Activated naive CD8-positive, alpha-beta T cell treated with anti-CD3 and anti-CD28 coated beads for 36 hours (primary cell): ENCODE measurements around the gene LDAH. TPM values are rescaled to one million over a fixed set of nuclear protein-coding genes. Genes with fewer than 3 reads are reported as not detected.

Experiments used
- DNase-seq: peaks from one replicate; pipeline ENCODE4 v3.0.0; 2021
- H3K27ac Mint-ChIP-seq: one replicate; pipeline ENCODE4 v1.8.0; 2022; ENCODE audit warnings: mild to moderate bottlenecking, moderate library complexity, mixed read lengths
- H3K27me3 Mint-ChIP-seq: one replicate; pipeline ENCODE4 v1.8.0; 2022; ENCODE audit warnings: mild to moderate bottlenecking, mixed read lengths
- H3K36me3 Mint-ChIP-seq: one replicate; pipeline ENCODE4 v1.8.0; 2021; ENCODE audit warnings: mild to moderate bottlenecking, mixed read lengths
- H3K4me1 Mint-ChIP-seq: one replicate; pipeline ENCODE4 v1.8.0; 2021; ENCODE audit warnings: mixed read lengths
- H3K4me3 Mint-ChIP-seq: one replicate; pipeline ENCODE4 v1.8.0; 2022; ENCODE audit warnings: mild to moderate bottlenecking, moderate library complexity, mixed read lengths
- H3K9me3 Mint-ChIP-seq: one replicate; pipeline ENCODE4 v1.8.0; 2022; ENCODE audit warnings: mixed read lengths
- total RNA-seq, 2 experiments: library from RNA; stranded (reverse); gene quantifications; one replicate each; pipeline ENCODE4 v1.2.3, GENCODE V29; 2021

LDAH gene
- total RNA-seq, 2 experiments from 2014 or later: 24.7 to 27.3 TPM

DNA sequence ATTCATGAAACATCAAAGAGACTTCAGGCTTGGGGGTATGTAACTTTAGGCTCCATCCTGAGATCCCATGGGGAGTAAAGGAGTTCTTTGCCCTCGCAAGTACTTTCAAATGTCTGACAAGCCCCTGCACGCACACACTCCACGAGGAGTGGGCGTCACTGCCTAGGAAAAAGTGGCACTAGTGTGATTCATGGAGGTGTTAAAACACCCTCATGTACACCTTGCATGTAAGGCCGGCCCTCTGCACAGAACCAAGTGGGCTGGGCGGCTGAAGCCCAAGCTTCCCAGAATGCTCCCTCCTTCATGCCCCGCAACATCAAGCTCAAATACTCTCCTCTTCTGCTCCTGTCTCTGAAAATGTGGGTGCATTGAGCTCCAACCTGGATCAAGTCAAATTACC, 179.8 kb downstream of the LDAH start:
- Mint-ChIP-seq H3K27me3 (no peaks in the 10 kb centered on the region), H3K4me1 (peaks cover under 1% of the 10 kb centered on the region), H3K27ac (no peak overlapping the region), H3K4me3 (no peak overlapping the region), H3K9me3 (no peaks in the 10 kb centered on the region), H3K36me3 (no peaks in the 10 kb centered on the region)
- DNase-seq: no peak

DNA sequence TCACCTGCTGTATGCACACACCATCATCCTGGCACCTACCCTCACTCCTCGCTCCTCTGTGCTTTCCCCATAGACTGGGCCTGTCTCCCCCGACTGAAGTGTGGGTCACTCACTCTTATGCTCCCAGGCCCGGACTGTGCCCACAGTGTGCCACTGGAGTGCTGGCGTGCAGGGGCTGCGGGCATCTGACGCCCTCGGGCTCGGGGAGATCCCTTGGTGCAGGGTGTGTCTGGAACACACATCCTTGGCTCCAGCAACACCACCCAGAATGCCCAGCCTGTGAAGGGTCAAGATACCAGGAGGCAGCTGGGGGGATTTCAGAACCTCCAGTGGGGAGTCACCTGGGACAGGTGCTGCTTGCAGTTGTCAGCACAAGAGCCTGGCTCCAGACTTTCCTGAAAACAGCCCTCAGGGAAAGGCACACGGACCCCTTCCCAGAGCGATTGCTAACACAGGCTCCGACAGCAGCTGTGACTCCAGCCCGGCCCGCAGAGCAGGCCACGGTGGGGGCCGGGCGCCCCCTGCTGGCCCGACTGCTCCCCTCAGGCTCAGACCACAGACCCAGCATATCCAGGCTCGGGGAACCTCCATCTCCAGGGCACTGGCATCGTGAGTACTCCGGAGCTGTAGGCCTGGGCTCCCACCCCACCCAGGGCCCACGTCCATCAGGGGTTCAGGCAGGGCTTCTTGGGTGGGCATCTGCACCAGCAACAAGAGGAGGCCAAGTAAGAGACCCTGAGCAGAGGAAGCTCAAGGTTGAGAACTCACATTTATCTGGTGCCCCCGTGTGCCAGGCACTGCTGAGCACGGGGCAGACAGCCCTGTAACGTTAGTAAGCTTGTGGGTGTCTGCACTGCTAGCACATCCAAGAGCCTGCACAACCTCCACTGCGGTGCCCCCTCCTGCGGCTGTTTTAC, 180.6 kb downstream of the LDAH start:
- Mint-ChIP-seq H3K36me3 (no peaks in the 10 kb centered on the region), H3K4me1 (no peaks in the 10 kb centered on the region), H3K27me3 (no peaks in the 10 kb centered on the region), H3K9me3 (no peaks in the 10 kb centered on the region), H3K27ac (no peak overlapping the region), H3K4me3 (no peak overlapping the region)
- DNase-seq: peak; percentile 80

DNA sequence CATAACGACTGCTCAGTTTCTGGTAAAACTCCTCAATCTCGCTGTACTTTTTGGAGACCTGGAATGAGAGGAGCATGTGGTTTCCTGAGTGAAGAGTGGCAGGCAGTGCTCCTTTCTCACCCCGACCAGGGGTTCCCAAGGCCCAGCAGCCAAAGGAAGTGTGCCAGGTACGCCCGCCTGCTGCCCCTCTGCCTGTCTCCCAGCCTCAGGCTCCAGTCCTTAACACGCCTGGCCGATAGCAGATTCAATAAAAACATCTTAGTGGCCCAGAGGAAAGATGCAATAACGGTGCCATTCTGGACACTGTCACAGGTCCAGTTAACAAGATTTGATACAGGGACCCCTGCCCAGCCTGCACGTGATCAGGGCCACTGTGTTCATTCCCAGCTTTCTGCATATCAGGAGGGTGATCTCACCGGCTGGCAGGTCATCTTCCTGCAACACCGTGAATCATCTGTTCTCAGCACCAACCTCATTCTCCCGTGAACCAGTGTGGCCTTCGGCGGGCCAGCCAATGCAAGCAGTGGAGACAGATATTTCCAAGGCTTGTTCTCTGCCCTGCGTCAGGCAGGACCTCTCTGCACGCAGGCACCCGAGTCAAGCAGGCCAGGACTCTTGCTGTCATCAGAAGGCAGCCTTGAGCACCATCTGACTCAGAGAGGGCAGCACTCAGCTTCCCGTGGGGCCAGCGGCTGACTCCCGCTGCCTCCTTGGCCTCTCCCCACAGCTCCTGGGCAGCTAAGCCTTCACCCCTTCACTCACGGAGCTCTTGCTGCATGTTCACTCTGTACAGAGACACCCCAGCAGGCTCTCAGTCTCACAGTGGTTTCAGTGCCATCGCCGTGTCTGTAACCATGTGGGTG, 181.5 kb downstream of the LDAH start:
- Mint-ChIP-seq H3K4me1 (no peaks in the 10 kb centered on the region), H3K36me3 (no peaks in the 10 kb centered on the region), H3K9me3 (no peaks in the 10 kb centered on the region), H3K27me3 (no peaks in the 10 kb centered on the region), H3K4me3 (no peak overlapping the region), H3K27ac (no peak overlapping the region)
- no peak for DNase-seq

GRCh38 chr2:20640411-20641122, 182.3 kb downstream of the LDAH start:
- H3K9me3 Mint-ChIP-seq: no peaks in the 10 kb centered on the region
- H3K4me3 Mint-ChIP-seq: no peak overlapping the region
- no peaks in the 10 kb centered on the region for H3K27me3 Mint-ChIP-seq
- H3K4me1 Mint-ChIP-seq: no peaks in the 10 kb centered on the region
- DNase-seq: no peak
- no peak overlapping the region for H3K27ac Mint-ChIP-seq
- no peaks in the 10 kb centered on the region for H3K36me3 Mint-ChIP-seq

GRCh38 chr2:20638646-20639430, 184.1 kb downstream of the LDAH start:
- no peaks in the 10 kb centered on the region for H3K9me3 Mint-ChIP-seq
- H3K4me3 Mint-ChIP-seq: no peak overlapping the region
- no peaks in the 10 kb centered on the region for H3K27me3 Mint-ChIP-seq
- H3K36me3 Mint-ChIP-seq: no peaks in the 10 kb centered on the region
- H3K4me1 Mint-ChIP-seq: no peaks in the 10 kb centered on the region
- no peak overlapping the region for H3K27ac Mint-ChIP-seq
- DNase-seq: no peak

- DNase-seq: no peak
- Mint-ChIP-seq H3K9me3 (no peaks in the 10 kb centered on the region), H3K4me1 (no peaks in the 10 kb centered on the region), H3K27me3 (no peaks in the 10 kb centered on the region), H3K36me3 (no peaks in the 10 kb centered on the region), H3K27ac (no peak overlapping the region), H3K4me3 (no peak overlapping the region)
Measured at GRCh38 chr2:20638014-20638413, 184.9 kb downstream of the LDAH start.

DNA sequence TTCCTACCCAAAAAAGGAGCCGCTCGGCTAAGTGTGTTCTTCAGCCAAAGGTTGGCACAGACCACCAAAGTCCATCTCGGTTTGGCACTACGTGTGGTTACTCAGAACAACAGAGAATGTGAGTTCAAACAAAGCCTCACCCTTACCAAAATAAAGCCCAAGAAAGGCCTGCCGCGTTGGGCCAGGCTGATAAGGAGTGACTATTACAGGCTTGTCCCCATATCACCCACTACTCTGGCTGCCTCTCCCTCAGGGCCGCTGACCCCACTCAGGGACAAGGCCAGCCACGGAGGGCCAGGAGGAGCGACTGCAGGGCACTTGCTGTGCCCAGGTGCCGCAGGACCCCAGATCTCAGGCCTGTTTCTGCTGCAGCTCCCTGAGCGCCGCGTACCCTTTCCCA, 185.8 kb downstream of the LDAH start:
- H3K27ac Mint-ChIP-seq: no peak overlapping the region
- H3K4me1 Mint-ChIP-seq: no peaks in the 10 kb centered on the region
- H3K36me3 Mint-ChIP-seq: no peaks in the 10 kb centered on the region
- no peaks in the 10 kb centered on the region for H3K9me3 Mint-ChIP-seq
- H3K27me3 Mint-ChIP-seq: no peaks in the 10 kb centered on the region
- no peak overlapping the region for H3K4me3 Mint-ChIP-seq
- DNase-seq: no peak

- H3K9me3 Mint-ChIP-seq: no peaks in the 10 kb centered on the region
- no peaks in the 10 kb centered on the region for H3K36me3 Mint-ChIP-seq
- peak; percentile 68 for DNase-seq
- H3K27me3 Mint-ChIP-seq: no peaks in the 10 kb centered on the region
- no peak overlapping the region for H3K4me3 Mint-ChIP-seq
- no peak overlapping the region for H3K27ac Mint-ChIP-seq
- no peaks in the 10 kb centered on the region for H3K4me1 Mint-ChIP-seq
Measured at GRCh38 chr2:20635675-20636584, 187.0 kb downstream of the LDAH start.

GRCh38 chr2:20635113-20635510, 187.8 kb downstream of the LDAH start:
- no peaks in the 10 kb centered on the region for H3K4me1 Mint-ChIP-seq

DNA sequence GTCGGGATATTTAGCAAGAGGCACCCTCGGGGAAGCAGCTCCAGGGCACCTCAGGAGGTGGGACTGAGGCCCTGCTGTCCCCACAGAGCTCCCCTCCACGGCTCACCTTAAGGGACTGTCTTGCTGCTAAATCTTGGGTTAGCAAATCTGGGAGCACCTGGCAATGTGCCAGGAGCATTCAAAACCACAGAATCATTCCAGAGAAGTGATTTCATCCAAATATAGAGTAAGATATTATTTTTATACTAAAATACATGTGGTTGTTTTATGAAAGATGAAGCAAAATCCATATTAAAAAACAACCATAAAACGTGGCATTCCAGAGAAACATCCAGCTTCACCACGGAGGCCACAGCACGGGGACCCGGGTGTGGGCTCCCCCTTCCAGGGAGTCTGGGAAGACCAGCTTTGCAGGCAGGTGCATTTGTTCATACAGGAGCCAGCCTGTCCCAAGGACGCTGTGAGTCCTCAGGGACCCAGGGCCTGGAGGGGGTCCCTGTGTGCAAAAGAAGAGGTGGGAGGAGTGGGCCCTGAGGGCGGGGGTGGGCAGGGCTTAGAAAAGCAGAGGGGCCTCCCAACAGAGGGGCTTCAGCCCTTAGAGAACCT, 188.3 kb downstream of the LDAH start:
- Mint-ChIP-seq H3K27ac (no peak overlapping the region), H3K36me3 (no peaks in the 10 kb centered on the region), H3K4me3 (no peak overlapping the region), H3K9me3 (no peaks in the 10 kb centered on the region), H3K27me3 (no peaks in the 10 kb centered on the region), H3K4me1 (no peaks in the 10 kb centered on the region)
- no peak for DNase-seq

More at GRCh38 chr2:20635113-20635510, 187.8 kb downstream of the LDAH start:
- Mint-ChIP-seq H3K4me3 (no peak overlapping the region), H3K9me3 (no peaks in the 10 kb centered on the region), H3K27ac (no peak overlapping the region), H3K27me3 (no peaks in the 10 kb centered on the region), H3K36me3 (no peaks in the 10 kb centered on the region)
- DNase-seq: no peak
